IMR-90 (cell line): ENCODE results near the gene PYDC1. TPM values are rescaled to one million over a fixed set of nuclear protein-coding genes. Genes with fewer than 3 reads are reported as not detected.

Experiments used
- ATAC-seq: fragments of 200-7000 bp; cut with Tn5 transposase; 2 replicates; pipeline ENCODE4 v1.9.1; 2020; ENCODE audit warnings: low read depth, mild to moderate bottlenecking, moderate library complexity
- BruUV-seq: library from RNA; stranded (reverse); fragments of 400-500 nt; replicated peaks from 2 replicates; lab custom pipeline; 2021; lab: Mats Ljungman, UMichigan
- CTCF ChIA-PET: fragments of 300-600 bp; formaldehyde crosslinking; extraction: SDS; loops from one replicate; lab custom pipeline; 2021; ENCODE audit warnings: antibody characterized with exemption; lab: Yijun Ruan, JAX
- POLR2A ChIA-PET: fragments of 300-600 bp; sonication (Branson Sonifier 250); formaldehyde crosslinking; loops from one replicate; lab custom pipeline; 2022; ENCODE audit warnings: antibody characterized with exemption; ENCODE audit not compliant: unreplicated experiment; lab: Charles Lee
- DNase-seq: peaks from one replicate; pipeline ENCODE4 v3.0.0; 2013
- H2AFZ ChIP-seq: replicated peaks from 2 replicates; pipeline ENCODE3; 2013; ENCODE audit warnings: low read length, mild to moderate bottlenecking; ENCODE audit not compliant: poor library complexity
- H2AK5ac ChIP-seq: 2 replicates; pipeline ENCODE4 v1.6.1; 2013; ENCODE audit warnings: low read depth, low read length, inconsistent platforms
- H2AK9ac ChIP-seq: replicated peaks from 2 replicates; pipeline ENCODE3; 2013; ENCODE audit warnings: mild to moderate bottlenecking, low read depth, low read length, moderate library complexity; ENCODE audit not compliant: poor library complexity
- H2BK120ac ChIP-seq: 2 replicates; pipeline ENCODE4 v1.6.1; 2013; ENCODE audit warnings: low read depth, low read length, inconsistent platforms
- H2BK15ac ChIP-seq: 3 replicates; pipeline ENCODE4 v1.6.1; 2013; ENCODE audit warnings: low read depth, low read length, inconsistent platforms
- H2BK20ac ChIP-seq: 2 replicates; pipeline ENCODE4 v1.6.1; 2013; ENCODE audit warnings: low read depth, mild to moderate bottlenecking, inconsistent platforms, low read length, moderate library complexity
- H2BK5ac ChIP-seq: 2 replicates; pipeline ENCODE4 v1.6.1; 2013; ENCODE audit warnings: mild to moderate bottlenecking, low read depth, low read length, inconsistent platforms; ENCODE audit not compliant: poor library complexity, severe bottlenecking
- H3K14ac ChIP-seq: replicated peaks from 2 replicates; pipeline ENCODE4 v1.6.1; 2013; ENCODE audit warnings: low read depth, low read length, inconsistent platforms
- H3K18ac ChIP-seq: 2 replicates; pipeline ENCODE4 v1.6.1; 2013; ENCODE audit warnings: low read depth, low read length, control low read depth
- H3K23ac ChIP-seq: 2 replicates; pipeline ENCODE4 v1.6.1; 2013; ENCODE audit warnings: low read depth, low read length, inconsistent platforms
- H3K27ac ChIP-seq: 2 replicates; pipeline ENCODE4 v1.5.1; 2013; ENCODE audit warnings: mild to moderate bottlenecking, control low read depth, low read length; ENCODE audit not compliant: insufficient read depth
- H3K27me3 ChIP-seq: 2 replicates; pipeline ENCODE4 v1.6.1; 2013; ENCODE audit warnings: low read length; ENCODE audit not compliant: control insufficient read depth, insufficient read depth
- H3K36me3 ChIP-seq: 2 replicates; pipeline ENCODE4 v1.6.1; 2013; ENCODE audit warnings: low read length, mixed read lengths; ENCODE audit not compliant: control insufficient read depth, insufficient read depth
- H3K4ac ChIP-seq: 2 replicates; pipeline ENCODE4 v1.6.1; 2013; ENCODE audit warnings: low read depth, low read length, inconsistent platforms
- H3K4me1 ChIP-seq: 2 replicates; pipeline ENCODE4 v1.6.1; 2013; ENCODE audit warnings: low read length, mixed read lengths; ENCODE audit not compliant: control insufficient read depth, insufficient read depth
- H3K4me2 ChIP-seq: 2 replicates; pipeline ENCODE4 v1.6.1; 2013; ENCODE audit warnings: low read depth, mild to moderate bottlenecking, control low read depth, low read length, moderate library complexity
- H3K4me3 ChIP-seq: 2 replicates; pipeline ENCODE4 v1.5.1; 2013; ENCODE audit warnings: low read depth, mild to moderate bottlenecking, control low read depth, low read length, moderate library complexity; ENCODE audit not compliant: insufficient read depth
- H3K56ac ChIP-seq: 2 replicates; pipeline ENCODE4 v1.6.1; 2013; ENCODE audit warnings: low read length, inconsistent platforms; ENCODE audit not compliant: insufficient read depth; ENCODE audit errors: extremely low read depth
- H3K79me1 ChIP-seq, 2 experiments: 2 replicates each; pipeline ENCODE4 v1.6.1; 2013; ENCODE audit warnings: low read length in 2 of 2, inconsistent platforms in 1 of 2, low read depth in 1 of 2
- H3K9ac ChIP-seq: 2 replicates; pipeline ENCODE4 v1.6.1; 2013; ENCODE audit warnings: low read depth, low read length, control low read depth
- H3K9me1 ChIP-seq: 2 replicates; pipeline ENCODE4 v1.6.1; 2013; ENCODE audit warnings: low read length, inconsistent platforms; ENCODE audit not compliant: insufficient read depth
- H3K9me3 ChIP-seq: 2 replicates; pipeline ENCODE4 v1.6.1; 2013; ENCODE audit warnings: low read length; ENCODE audit not compliant: control insufficient read depth, insufficient read depth
- H4K20me1 ChIP-seq: 2 replicates; pipeline ENCODE4 v1.6.1; 2013; ENCODE audit warnings: low read length, inconsistent platforms; ENCODE audit not compliant: insufficient read depth
- H4K5ac ChIP-seq: 2 replicates; pipeline ENCODE4 v1.6.1; 2013; ENCODE audit warnings: mild to moderate bottlenecking, low read depth, low read length, control low read depth
- H4K8ac ChIP-seq, 2 experiments: 2 replicates each; pipeline ENCODE4 v1.6.1; 2013; ENCODE audit warnings: low read depth in 2 of 2, low read length in 2 of 2, control low read depth in 1 of 2, inconsistent platforms in 1 of 2
- H4K91ac ChIP-seq: 2 replicates; pipeline ENCODE4 v1.6.1; 2013; ENCODE audit warnings: low read depth, low read length, inconsistent platforms; ENCODE audit not compliant: insufficient read depth
- BHLHE40 ChIP-seq: fragments of 150-350 bp; IDR thresholded peaks from 2 replicates; pipeline ENCODE4 v1.6.1; 2016; ENCODE audit warnings: mild to moderate bottlenecking, low read depth, low read length
- CEBPB ChIP-seq: IDR thresholded peaks from 2 replicates; pipeline ENCODE4 v1.6.1; 2012; ENCODE audit warnings: low read depth, low read length, improper control_type of control experiment
- CHD1 ChIP-seq: IDR thresholded peaks from 2 replicates; pipeline ENCODE4 v1.6.1; 2012; ENCODE audit warnings: low read depth, low read length, improper control_type of control experiment
- CTCF ChIP-seq: conservative IDR thresholded peaks from 2 replicates; pipeline ENCODE4 v1.5.1; 2012; ENCODE audit warnings: mild to moderate bottlenecking, low read depth, low read length, improper control_type of control experiment
- FOS ChIP-seq: fragments of 150-350 bp; IDR thresholded peaks from 2 replicates; pipeline ENCODE4 v1.6.1; 2016; ENCODE audit warnings: low read depth, low read length
- MAFK ChIP-seq: IDR thresholded peaks from 2 replicates; pipeline ENCODE4 v1.6.1; 2012; ENCODE audit warnings: low read depth, low read length, improper control_type of control experiment
- MAZ ChIP-seq: IDR thresholded peaks from 2 replicates; pipeline ENCODE4 v1.6.1; 2012; ENCODE audit warnings: low read depth, mild to moderate bottlenecking, low read length, improper control_type of control experiment, moderate library complexity, borderline replicate concordance
- MXI1 ChIP-seq: IDR thresholded peaks from 2 replicates; pipeline ENCODE4 v1.6.1; 2012; ENCODE audit warnings: low read depth, mild to moderate bottlenecking, low read length, moderate library complexity, borderline replicate concordance
- NFE2L2 ChIP-seq: fragments of 150-350 bp; IDR thresholded peaks from 2 replicates; pipeline ENCODE4 v1.6.1; 2016; ENCODE audit warnings: low read depth, mild to moderate bottlenecking, low read length
- POLR2A ChIP-seq: IDR thresholded peaks from 2 replicates; pipeline ENCODE4 v1.6.1; 2012; ENCODE audit warnings: mild to moderate bottlenecking, low read depth, low read length
- RAD21 ChIP-seq: IDR thresholded peaks from 2 replicates; pipeline ENCODE4 v1.6.1; 2012; ENCODE audit warnings: low read length, improper control_type of control experiment
- RCOR1 ChIP-seq: IDR thresholded peaks from 2 replicates; pipeline ENCODE4 v1.6.1; 2012; ENCODE audit warnings: mild to moderate bottlenecking, low read length, improper control_type of control experiment; ENCODE audit not compliant: insufficient replicate concordance
- RFX5 ChIP-seq: IDR thresholded peaks from 2 replicates; pipeline ENCODE4 v1.8.0; 2012; ENCODE audit warnings: low read depth, mild to moderate bottlenecking, low read length, moderate library complexity
- SMC3 ChIP-seq: fragments of 150-350 bp; IDR thresholded peaks from 2 replicates; pipeline ENCODE4 v1.6.1; 2016; ENCODE audit warnings: low read depth, mild to moderate bottlenecking, antibody characterized with exemption, low read length, moderate library complexity
- WGBS, 2 experiments: methylation state at CpG; one replicate each; pipeline versions ENCODE4 v1.1.5 to v1.1.7; 2013; ENCODE audit warnings: missing lambda C conversion rate in 2 of 2; ENCODE audit not compliant: insufficient read length in 1 of 2; ENCODE audit errors: extremely low coverage in 2 of 2; 5-methylcytosine and 5-hydroxymethylcytosine counted together
- dilution Hi-C: fragments of 300-500 bp; cut with HindIII; formaldehyde crosslinking; loops from one replicate; pipeline ENCODE4 v1.14.3; 2018; ENCODE audit warnings: low sequenced_read_pairs; ENCODE audit not compliant: unreplicated experiment
- in situ Hi-C: fragments of 300-500 bp; cut with MboI; formaldehyde crosslinking; loops from 3 replicates; pipeline ENCODE4 v1.14.3; 2019; ENCODE audit warnings: low sequenced_read_pairs, inconsistent platforms, mixed read lengths
- intact Hi-C: fragments of 100-400 bp; cut with micrococcal nuclease; formaldehyde crosslinking; loops from 2 replicates; pipeline ENCODE4 v1.10.0; 2022
- polyA plus RNA-seq, 3 experiments: library from polyadenylated mRNA; depleted of rRNA; stranded (reverse); fragments of >200 nt; gene quantifications; 2 replicates each; pipeline ENCODE4 v1.2.3, GENCODE V29; 2012; ENCODE audit warnings: low replicate concordance in 1 of 3
- total RNA-seq: library from RNA; depleted of rRNA; stranded (reverse); fragments of >200 nt; gene quantifications from 2 replicates; pipeline ENCODE4 v1.2.3, GENCODE V29; 2012
- TF ChIP-seq, protein P1 (sequence below): fragments of 150-350 bp; IDR thresholded peaks from 2 replicates; pipeline ENCODE4 v1.6.1; 2017; ENCODE audit warnings: mild to moderate bottlenecking, antibody characterized with exemption, low read length, low read depth
- TF ChIP-seq, protein P2 (sequence below): fragments of 150-350 bp; IDR thresholded peaks from 2 replicates; pipeline ENCODE4 v1.6.1; 2016; ENCODE audit warnings: low read depth, mild to moderate bottlenecking, low read length, moderate library complexity, borderline replicate concordance

The PYDC1 gene
- total and polyA plus RNA-seq, 2 of the 4 experiments (the other 2 are of a cell fraction) = not detected

GRCh38 chr16:31258366-31258765 is 41.4 kb upstream of the PYDC1 start:
- Histone ChIP-seq H3K36me3 (no peaks in the 10 kb centered on the region), H3K4ac (no peak overlapping the region), H3K4me3 (no peak overlapping the region), H4K5ac (no peak overlapping the region), H2AK5ac (no peak overlapping the region), H3K79me1 (no peaks in the 10 kb centered on the region), H3K14ac (no peak overlapping the region), H2BK5ac (no peak overlapping the region), H4K20me1 (no peaks in the 10 kb centered on the region), H2AK9ac (no peak overlapping the region), H3K56ac (no peak overlapping the region), H3K4me1 (no peaks in the 10 kb centered on the region), H2BK20ac (no peak overlapping the region), H2BK15ac (no peak overlapping the region), H3K27ac (no peak overlapping the region), H3K9me1 (no peaks in the 10 kb centered on the region; the same call in 1 of the 2 replicates), H3K18ac (no peak overlapping the region), H3K27me3 (peaks cover 3% of the 10 kb centered on the region), H2AFZ (no peak overlapping the region), H3K9ac (no peak overlapping the region), H2BK120ac (no peak overlapping the region), H3K9me3 (no peaks in the 10 kb centered on the region), H3K23ac (no peak overlapping the region), H3K4me2 (no peak overlapping the region), H4K8ac (no peak overlapping the region), H4K91ac (no peak overlapping the region)
- ChIA-PET CTCF (no interaction called here), POLR2A (no interaction called here)
- ATAC-seq (no peak), DNase-seq (no peak)
- in situ Hi-C loops = no loop called here
- WGBS, 2 experiments = no CpG with 5 or more reads among the region's 4 CpGs
- dilution Hi-C loops = no loop called here
- intact Hi-C loops = no loop called here
- BruUV-seq = no TSS peak
- TF ChIP-seq MAFK = no peak
- no peak for TF ChIP-seq FOS
- no peak for TF ChIP-seq RAD21
- TF ChIP-seq SMC3 = no peak
- TF ChIP-seq NFE2L2 = no peak
- TF ChIP-seq BHLHE40 = no peak
- TF ChIP-seq POLR2A = no peak
- TF ChIP-seq RCOR1 = no peak
- TF ChIP-seq, protein P1, sequence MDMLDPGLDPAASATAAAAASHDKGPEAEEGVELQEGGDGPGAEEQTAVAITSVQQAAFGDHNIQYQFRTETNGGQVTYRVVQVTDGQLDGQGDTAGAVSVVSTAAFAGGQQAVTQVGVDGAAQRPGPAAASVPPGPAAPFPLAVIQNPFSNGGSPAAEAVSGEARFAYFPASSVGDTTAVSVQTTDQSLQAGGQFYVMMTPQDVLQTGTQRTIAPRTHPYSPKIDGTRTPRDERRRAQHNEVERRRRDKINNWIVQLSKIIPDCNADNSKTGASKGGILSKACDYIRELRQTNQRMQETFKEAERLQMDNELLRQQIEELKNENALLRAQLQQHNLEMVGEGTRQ = no peak
- no peak for TF ChIP-seq CHD1
- TF ChIP-seq MXI1 = no peak
- TF ChIP-seq MAZ = no peak
- TF ChIP-seq CTCF = no peak
- no peak for TF ChIP-seq RFX5
- TF ChIP-seq, protein P2, sequence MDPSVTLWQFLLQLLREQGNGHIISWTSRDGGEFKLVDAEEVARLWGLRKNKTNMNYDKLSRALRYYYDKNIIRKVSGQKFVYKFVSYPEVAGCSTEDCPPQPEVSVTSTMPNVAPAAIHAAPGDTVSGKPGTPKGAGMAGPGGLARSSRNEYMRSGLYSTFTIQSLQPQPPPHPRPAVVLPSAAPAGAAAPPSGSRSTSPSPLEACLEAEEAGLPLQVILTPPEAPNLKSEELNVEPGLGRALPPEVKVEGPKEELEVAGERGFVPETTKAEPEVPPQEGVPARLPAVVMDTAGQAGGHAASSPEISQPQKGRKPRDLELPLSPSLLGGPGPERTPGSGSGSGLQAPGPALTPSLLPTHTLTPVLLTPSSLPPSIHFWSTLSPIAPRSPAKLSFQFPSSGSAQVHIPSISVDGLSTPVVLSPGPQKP = no peak
- no peak for TF ChIP-seq CEBPB
